ENCODE data around the gene ZNF354B. TPM values are rescaled to one million over a fixed set of nuclear protein-coding genes. Genes with fewer than 3 reads are reported as not detected.
"Not testable (repeated sequence)": the region's sequence is repeated elsewhere in the genome, so short reads cannot be mapped to it uniquely, and the experiment has no call there.

ZNF354B gene
- total and polyA plus RNA-seq, 2 experiments from 2014 or later: 11.4 to 22.0 TPM

DNA sequence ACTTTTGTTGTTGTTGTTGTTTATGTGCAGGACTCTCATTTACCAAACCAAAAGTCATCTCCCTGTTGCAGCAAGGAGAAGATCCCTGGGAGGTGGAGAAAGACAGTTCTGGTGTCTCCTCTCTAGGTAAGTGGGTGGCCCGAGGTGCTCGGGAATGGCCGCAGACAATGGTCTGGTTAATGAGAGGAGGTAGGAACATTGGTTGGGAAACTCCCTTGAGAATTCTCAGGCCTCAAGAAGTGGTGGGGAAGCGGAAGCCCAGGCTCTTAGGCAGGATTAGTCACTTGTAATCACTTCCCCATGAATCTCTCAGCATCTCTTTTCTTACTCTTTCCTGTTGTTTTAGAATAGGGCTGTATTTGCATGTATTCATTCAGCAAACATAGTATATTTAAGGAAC lies 7.2 kb downstream of the ZNF354B start:
- TF ChIP-seq, protein P1, sequence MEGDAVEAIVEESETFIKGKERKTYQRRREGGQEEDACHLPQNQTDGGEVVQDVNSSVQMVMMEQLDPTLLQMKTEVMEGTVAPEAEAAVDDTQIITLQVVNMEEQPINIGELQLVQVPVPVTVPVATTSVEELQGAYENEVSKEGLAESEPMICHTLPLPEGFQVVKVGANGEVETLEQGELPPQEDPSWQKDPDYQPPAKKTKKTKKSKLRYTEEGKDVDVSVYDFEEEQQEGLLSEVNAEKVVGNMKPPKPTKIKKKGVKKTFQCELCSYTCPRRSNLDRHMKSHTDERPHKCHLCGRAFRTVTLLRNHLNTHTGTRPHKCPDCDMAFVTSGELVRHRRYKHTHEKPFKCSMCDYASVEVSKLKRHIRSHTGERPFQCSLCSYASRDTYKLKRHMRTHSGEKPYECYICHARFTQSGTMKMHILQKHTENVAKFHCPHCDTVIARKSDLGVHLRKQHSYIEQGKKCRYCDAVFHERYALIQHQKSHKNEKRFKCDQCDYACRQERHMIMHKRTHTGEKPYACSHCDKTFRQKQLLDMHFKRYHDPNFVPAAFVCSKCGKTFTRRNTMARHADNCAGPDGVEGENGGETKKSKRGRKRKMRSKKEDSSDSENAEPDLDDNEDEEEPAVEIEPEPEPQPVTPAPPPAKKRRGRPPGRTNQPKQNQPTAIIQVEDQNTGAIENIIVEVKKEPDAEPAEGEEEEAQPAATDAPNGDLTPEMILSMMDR (IDR thresholded peaks at IDR 0.05; ENCODE audit: low read depth, low read length): no peak
- peaks cover 25% of the 10 kb centered on the region for H3K36me3 ChIP-seq
- no peak overlapping the region for H3K4me3 ChIP-seq
- no peaks in the 10 kb centered on the region for H3K27me3 ChIP-seq
- peak in 1 of 2 donors; percentile 4 for DNase-seq (ENCODE audit: low read depth in 1 of 2, low spot score in 1 of 2)
- H3K9me3 ChIP-seq (ENCODE audit: low read depth): no peaks in the 10 kb centered on the region
- H3K27ac ChIP-seq: no peak overlapping the region
- H3K4me1 ChIP-seq (ENCODE audit: low read depth): no peaks in the 10 kb centered on the region

DNA sequence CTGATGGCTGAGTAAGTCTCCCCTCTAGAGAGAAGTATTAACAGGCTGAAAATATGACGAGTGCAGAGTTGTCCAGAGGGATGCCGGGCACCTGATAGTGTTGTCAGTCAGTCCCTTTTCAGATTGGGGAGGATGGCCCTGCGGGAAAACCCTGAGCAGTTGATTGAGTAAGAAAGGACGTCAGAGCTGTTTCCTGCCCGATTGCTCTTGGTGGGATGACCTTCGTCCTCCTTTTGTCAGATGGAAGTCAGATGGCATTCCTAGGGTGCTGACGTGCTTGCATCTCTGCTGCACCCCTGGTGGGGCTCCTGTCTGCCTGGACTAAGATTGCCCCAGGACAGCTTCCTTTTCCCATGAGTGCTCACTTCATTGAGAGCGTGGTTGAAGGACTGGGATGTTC lies 9.8 kb downstream of the ZNF354B start:
- no peak overlapping the region for H3K27ac ChIP-seq
- H3K36me3 ChIP-seq: peaks cover 29% of the 10 kb centered on the region
- H3K4me3 ChIP-seq: no peak overlapping the region
- peak in 1 of 2 donors; percentile 85 for DNase-seq (ENCODE audit: low read depth in 1 of 2, low spot score in 1 of 2)
- TF ChIP-seq, protein P1 (IDR thresholded peaks at IDR 0.05; ENCODE audit: low read depth, low read length): no peak
- no peaks in the 10 kb centered on the region for H3K27me3 ChIP-seq
- no peaks in the 10 kb centered on the region for H3K4me1 ChIP-seq (ENCODE audit: low read depth)
- no peaks in the 10 kb centered on the region for H3K9me3 ChIP-seq (ENCODE audit: low read depth)

DNA sequence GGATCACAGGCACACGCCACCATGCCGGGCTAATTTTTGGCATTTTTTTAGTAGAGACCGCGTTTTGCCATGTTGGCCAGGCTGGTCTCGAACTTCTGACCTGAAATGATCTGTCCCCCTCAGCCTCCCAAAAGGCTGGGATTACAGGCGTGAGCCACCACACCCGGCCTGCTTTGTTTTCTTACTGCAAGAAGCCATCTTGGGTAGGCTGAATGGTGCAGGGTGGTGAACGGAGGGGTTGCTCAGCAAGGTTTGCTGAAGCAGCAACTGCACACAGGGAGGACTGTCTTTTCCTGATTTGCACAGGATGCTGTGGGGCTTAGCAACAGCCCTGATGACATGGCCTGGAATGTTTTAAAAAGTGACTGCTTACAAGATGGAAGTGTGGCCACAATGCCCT lies 10.7 kb downstream of the ZNF354B start:
- Histone ChIP-seq H3K36me3 (peaks cover 23% of the 10 kb centered on the region), H3K4me1 (ENCODE audit: low read depth) (no peaks in the 10 kb centered on the region), H3K9me3 (ENCODE audit: low read depth) (no peaks in the 10 kb centered on the region), H3K27ac (no peak overlapping the region), H3K27me3 (no peaks in the 10 kb centered on the region), H3K4me3 (no peak overlapping the region)
- TF ChIP-seq, protein P1 (IDR thresholded peaks at IDR 0.05; ENCODE audit: low read depth, low read length): no peak
- DNase-seq (ENCODE audit: low read depth in 1 of 2, low spot score in 1 of 2): no peak

DNA sequence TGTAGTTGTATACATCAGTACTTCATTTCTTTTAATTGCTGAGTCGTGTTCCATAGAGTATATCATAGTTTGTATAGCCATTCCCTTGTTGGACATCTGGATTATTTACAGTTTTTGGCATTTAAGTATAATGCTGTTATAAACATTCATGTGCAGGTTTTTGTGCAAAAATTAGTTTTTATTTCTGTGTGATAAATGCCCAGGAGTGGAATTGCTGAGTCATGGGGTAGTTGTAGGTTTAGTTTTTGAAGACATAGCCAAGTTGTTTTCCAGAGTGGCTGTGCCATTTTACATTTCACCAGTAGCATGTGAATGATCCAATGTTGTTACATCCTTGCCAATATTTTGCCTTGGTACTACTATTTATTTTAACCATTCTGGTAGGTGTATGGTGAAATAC lies 12.5 kb downstream of the ZNF354B start:
- no peaks in the 10 kb centered on the region for H3K4me1 ChIP-seq (ENCODE audit: low read depth)
- peaks cover 11% of the 10 kb centered on the region for H3K36me3 ChIP-seq
- H3K9me3 ChIP-seq (ENCODE audit: low read depth): no peaks in the 10 kb centered on the region
- no peaks in the 10 kb centered on the region for H3K27me3 ChIP-seq
- DNase-seq (ENCODE audit: low read depth in 1 of 2, low spot score in 1 of 2): peak in 1 of 2 donors; percentile 3
- no peak overlapping the region for H3K4me3 ChIP-seq
- TF ChIP-seq, protein P1 (IDR thresholded peaks at IDR 0.05; ENCODE audit: low read depth, low read length): no peak
- H3K27ac ChIP-seq: no peak overlapping the region

DNA sequence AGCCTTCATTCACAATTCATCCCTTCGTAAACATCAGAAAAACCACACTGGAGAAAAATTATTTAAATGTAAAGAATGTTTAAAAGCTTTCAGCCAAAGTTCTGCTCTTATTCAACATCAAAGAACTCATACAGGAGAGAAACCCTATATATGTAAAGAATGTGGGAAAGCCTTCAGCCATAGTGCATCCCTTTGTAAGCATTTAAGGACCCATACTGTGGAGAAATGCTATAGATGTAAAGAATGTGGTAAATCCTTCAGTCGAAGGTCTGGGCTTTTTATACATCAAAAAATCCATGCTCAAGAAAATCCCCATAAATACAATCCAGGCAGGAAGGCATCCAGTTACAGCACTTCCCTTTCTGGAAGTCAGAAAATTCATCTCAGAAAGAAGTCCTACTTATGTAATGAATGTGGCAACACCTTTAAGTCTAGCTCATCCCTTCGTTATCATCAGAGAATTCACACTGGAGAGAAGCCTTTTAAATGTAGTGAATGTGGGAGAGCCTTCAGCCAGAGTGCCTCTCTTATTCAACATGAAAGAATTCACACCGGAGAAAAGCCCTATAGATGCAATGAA lies 23.5 kb downstream of the ZNF354B start:
- H3K27me3 ChIP-seq; H3K27ac ChIP-seq; H3K4me3 ChIP-seq; H3K4me1 ChIP-seq (ENCODE audit: low read depth); H3K9me3 ChIP-seq (ENCODE audit: low read depth); DNase-seq (ENCODE audit: low read depth in 1 of 2, low spot score in 1 of 2): not testable (repeated sequence)
- H3K36me3 ChIP-seq: peaks cover 25% of the 10 kb centered on the region

DNA sequence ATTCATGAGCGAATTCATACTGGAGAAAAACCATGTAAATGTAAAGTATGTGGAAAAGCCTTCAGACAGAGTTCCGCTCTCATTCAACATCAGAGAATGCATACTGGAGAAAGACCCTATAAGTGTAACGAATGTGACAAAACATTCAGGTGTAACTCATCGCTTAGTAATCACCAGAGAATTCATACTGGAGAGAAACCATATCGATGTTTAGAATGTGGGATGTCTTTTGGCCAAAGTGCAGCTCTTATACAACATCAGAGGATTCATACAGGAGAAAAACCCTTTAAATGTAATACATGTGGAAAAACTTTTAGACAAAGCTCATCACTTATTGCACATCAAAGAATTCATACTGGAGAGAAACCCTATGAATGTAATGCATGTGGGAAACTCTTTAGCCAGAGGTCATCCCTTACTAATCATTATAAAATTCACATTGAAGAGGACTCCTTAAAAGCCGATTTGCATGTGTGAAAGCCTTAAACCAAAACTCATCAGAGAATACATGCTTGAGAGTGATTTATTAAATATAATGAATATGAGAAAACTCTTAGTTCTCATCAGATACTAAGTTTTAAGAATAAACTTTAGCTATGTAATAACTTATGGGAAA lies 24.2 kb downstream of the ZNF354B start:
- Histone ChIP-seq H3K4me1 (ENCODE audit: low read depth) (no peaks in the 10 kb centered on the region), H3K9me3 (ENCODE audit: low read depth) (peaks cover 9% of the 10 kb centered on the region), H3K4me3 (no peak overlapping the region), H3K36me3 (peaks cover 25% of the 10 kb centered on the region), H3K27me3 (no peaks in the 10 kb centered on the region), H3K27ac (no peak overlapping the region)
- no peak for DNase-seq (ENCODE audit: low read depth in 1 of 2, low spot score in 1 of 2)
- TF ChIP-seq, protein P1 (IDR thresholded peaks at IDR 0.05; ENCODE audit: low read depth, low read length): no peak
